NCI-H69 (cell line): ENCODE results near the gene AQP9.

Source experiments
- DNase-seq: peaks from one replicate; lab custom pipeline; 2025; lab: John Stamatoyannopoulos, UW

The AQP9 gene

DNA sequence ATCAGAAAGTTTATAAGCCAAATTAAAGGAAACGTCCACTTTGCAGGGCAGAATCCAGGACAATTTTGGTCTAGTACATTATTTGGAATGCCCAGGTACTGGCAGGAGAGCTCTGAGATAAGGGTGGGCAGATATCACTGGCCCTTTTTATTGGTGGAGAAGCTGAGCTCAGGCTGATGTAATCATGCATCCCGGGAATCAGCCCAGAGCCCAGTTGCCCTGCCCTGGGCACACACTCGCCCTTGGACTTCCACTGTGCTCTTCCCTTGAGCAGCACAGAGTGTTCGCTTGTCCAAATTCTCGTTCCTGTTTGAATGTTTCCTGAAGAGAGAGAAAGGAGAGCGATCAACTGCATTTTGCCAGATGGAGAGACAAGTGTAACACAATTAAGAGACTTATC is 3.7 kb downstream of the AQP9 start:
- no peak for DNase-seq

DNA sequence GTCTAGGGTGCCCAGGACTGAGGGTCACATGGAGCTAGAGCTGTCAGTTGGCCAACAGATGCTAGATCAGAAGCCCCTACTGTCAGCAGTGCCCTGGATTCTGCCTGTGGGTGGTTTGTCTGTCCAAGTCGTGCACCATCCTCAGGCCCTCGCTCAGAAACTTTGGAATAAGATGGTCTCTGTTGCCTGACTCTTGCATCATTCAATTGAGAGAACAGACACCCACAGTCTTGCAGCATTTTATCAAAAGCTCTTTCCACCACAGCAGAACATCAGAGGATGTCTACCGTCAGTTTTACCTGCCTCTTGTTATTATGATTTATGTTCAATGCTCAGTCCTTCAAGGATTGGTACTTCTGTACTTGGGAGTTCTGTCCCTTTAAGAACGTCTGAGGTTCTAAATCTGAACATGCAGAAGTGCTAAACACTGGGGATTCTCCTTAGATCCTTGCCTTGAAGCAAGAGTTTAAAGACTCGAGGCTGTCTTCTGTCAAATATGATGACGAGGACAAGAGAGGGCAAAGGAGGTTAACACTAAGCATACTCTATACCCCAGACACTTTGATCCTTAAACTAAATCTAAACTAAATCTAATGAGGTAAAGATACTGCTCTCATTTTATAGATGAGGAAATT is 4.8 kb downstream of the AQP9 start:
- no peak for DNase-seq

DNA sequence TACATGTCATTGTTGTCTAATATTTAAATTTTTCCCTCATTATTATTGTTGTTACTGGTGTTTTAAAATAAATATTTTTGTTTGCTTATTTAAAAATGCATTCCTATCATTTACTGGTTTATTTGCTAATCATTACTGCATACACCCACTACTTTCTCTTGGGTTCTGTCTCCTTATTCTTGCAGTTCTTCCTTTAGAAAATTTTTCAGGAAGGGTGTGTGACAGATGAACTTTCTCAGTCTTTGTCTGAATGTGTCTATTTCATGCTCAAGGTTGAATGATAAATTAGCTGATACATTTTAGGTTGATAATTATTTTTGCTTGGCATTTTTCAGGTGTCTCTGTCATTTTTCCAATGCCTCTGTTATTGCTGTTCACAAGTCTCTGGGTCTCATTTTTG is 7.4 kb downstream of the AQP9 start:
- no peak for DNase-seq

GRCh38 chr15:58146211-58146610 is 8.0 kb downstream of the AQP9 start:
- no peak for DNase-seq

DNA sequence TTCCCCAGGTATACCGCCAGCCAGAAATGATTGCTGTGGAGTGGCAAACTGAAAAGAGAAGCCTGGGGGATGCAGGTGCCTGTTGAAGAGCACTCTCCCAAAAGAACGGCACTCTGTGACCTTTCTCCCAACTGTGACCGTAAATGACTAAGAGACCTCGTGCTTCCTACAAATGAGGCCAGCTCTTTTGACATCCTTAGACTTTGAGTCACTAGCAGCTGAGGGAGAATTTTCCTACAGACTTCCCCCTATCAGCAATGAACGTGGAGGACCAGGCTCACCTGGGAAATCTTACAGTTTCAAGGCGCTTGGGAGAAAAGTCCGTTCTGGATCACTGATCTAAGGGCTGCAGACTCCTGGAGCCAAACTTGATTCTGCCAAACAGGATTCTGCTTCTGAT is 8.6 kb downstream of the AQP9 start:
- peak; percentile 68 for DNase-seq

GRCh38 chr15:58147171-58147611 is 9.0 kb downstream of the AQP9 start:
- DNase-seq = peak; percentile 89

DNA sequence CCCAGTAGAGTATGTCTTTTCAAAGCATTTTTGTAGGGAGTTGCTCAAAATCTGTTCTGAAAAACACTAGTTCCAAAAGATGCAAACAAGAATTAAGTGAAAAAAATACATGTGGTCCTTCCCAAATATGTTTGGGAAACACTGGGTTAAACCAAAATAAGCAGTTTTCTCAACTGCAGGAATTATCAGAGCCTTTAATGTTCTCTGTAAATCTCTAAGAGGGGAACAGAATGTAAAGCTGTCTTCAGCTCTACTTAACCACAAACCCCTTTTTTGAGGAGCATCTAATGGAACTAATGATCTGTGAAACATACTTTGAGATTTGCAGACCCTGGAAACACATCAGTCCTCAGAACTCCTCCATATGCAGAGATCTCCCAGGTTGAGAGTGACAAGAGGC is 9.9 kb downstream of the AQP9 start:
- DNase-seq = no peak

- DNase-seq = no peak
These were observed 10.7 kb downstream of the AQP9 start for GRCh38 chr15:58148633-58149445.

- DNase-seq = no peak
These were observed 16.6 kb downstream of the AQP9 start for GRCh38 chr15:58154769-58155168.

DNA sequence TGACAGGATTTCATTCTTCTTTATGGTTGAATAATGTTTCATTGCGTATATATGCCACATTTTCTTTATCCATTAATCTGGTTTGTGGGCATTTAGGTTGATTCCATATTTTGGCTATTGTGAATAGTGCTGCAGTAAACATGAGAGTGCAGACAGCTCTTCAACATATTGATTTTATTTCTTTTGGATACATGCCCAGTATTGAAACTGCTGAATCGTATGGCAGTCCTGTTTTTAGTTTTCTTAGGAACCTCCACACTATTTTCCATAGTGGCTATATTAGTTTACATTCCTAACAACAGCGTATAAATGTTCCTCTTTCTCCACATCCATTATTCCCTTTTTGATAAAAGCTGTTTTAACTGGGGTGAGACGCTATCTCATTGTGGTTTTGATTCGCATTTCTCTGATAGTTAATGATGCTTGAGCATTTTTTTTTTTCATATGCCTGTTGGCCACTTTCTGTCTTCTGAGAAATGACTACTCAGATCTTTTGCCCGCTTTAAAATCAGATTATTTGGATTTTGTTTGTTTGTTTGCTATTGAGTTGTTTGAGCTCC is 21.7 kb downstream of the AQP9 start:
- no peak for DNase-seq

GRCh38 chr15:58161436-58161930 is 23.3 kb downstream of the AQP9 start:
- no peak for DNase-seq

GRCh38 chr15:58163985-58164384 is 25.8 kb downstream of the AQP9 start:
- peak; percentile 14 for DNase-seq

- DNase-seq = no peak
These were observed 26.7 kb downstream of the AQP9 start for GRCh38 chr15:58164926-58165325.

DNA sequence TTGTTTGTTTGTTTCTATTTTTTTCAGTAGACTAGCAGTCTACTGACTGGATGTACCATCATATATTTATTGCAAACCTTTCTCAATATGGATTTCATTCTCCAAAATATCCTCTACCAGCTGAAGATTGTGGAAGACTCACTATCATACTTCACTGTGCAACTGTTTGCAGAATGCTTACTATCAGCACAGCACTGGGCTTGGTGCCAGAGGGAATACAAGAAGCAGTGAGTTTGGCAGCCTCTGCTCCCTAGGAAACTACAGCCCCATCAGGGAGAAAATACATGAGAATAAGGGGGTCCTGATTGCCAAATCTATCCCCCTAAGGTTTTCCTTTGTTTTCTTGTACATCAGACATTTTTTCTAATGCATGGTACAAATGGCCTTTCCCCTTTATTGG is 27.5 kb downstream of the AQP9 start:
- DNase-seq = peak; percentile 31

- DNase-seq = no peak
These were observed 29.0 kb downstream of the AQP9 start for GRCh38 chr15:58167095-58167691.

DNA sequence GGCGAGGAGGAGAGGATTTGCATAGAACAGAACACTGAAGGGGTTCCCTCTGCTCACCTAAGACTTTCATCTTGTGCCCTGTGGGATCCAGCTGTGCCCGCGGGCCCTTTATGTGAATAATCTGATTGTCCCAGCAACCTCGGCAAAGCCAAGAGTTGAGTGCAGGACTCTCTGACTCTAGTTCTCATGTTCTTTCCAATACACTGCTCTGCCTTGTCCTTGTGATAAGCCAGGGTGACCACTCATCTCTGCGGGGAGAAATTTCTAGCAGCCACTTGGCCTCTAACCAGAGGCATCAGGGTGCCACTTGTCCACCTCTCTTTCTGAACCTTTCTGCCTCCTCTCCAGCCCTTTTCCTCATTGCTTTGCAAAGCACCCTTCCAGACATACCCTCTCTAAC is 31.8 kb downstream of the AQP9 start:
- DNase-seq = no peak

GRCh38 chr15:58171476-58172061 is 33.4 kb downstream of the AQP9 start:
- no peak for DNase-seq

GRCh38 chr15:58174709-58175108 is 36.5 kb downstream of the AQP9 start:
- no peak for DNase-seq

GRCh38 chr15:58175955-58176354 is 37.8 kb downstream of the AQP9 start:
- DNase-seq = no peak

DNA sequence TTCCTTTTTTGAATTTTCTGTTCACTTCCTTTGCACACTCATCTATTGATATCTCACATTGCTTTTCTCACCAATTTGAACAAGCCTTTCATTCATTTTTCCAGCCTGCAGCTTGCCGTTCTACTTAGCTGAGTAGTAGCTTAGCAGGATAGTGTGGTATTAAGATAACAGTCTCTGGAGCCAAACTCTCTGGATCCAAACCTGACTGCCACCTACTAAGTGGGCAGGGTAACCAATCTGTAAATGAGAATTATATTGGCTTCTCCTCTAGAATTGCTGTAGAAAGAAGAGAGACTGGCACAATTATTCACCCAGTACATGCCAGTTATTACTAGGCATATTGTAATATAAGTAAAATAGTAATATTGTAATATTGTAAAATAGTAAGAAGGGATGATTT is 40.5 kb downstream of the AQP9 start:
- DNase-seq = no peak

GRCh38 chr15:58179206-58179605 is 41.0 kb downstream of the AQP9 start:
- DNase-seq = no peak

GRCh38 chr15:58179741-58180381 is 41.7 kb downstream of the AQP9 start:
- no peak for DNase-seq
